HepG2 (cell line): ENCODE results near the gene C1orf198. TPM values are rescaled to one million over a fixed set of nuclear protein-coding genes. Genes with fewer than 3 reads are reported as not detected.

ENCODE experiments used
- BCL6 ChIP-seq: IDR thresholded peaks from 2 replicates; pipeline ENCODE4 v1.6.1; 2016; ENCODE audit warnings: missing genetic modification reagents, missing compliant biosample characterization
- CC2D1A ChIP-seq: sonication (generic); formaldehyde crosslinking; IDR thresholded peaks from 2 replicates; pipeline ENCODE4 v1.8.1; 2023; ENCODE audit warnings: mild to moderate bottlenecking, missing genetic modification reagents
- CREBL2 ChIP-seq: sonication (generic); formaldehyde crosslinking; IDR thresholded peaks from 2 replicates; pipeline ENCODE4 v1.8.1; 2023; ENCODE audit warnings: missing genetic modification reagents, mild to moderate bottlenecking, borderline replicate concordance
- DNMT1 ChIP-seq: sonication (generic); formaldehyde crosslinking; IDR thresholded peaks from 2 replicates; pipeline ENCODE4 v1.5.1; 2020; ENCODE audit warnings: mild to moderate bottlenecking, missing genetic modification reagents
- HNF4A ChIP-seq: sonication (generic); formaldehyde crosslinking; IDR thresholded peaks from 2 replicates; pipeline ENCODE4 v1.4.0; 2020; ENCODE audit warnings: missing genetic modification reagents
- NFKB2 ChIP-seq: sonication (generic); formaldehyde crosslinking; IDR thresholded peaks from 2 replicates; pipeline ENCODE4 v1.4.0; 2020; ENCODE audit warnings: missing genetic modification reagents, borderline replicate concordance
- NR2F1 ChIP-seq, 2 experiments: fragments of 450-650 bp in 1 of 2; formaldehyde crosslinking in 1 of 2; IDR thresholded peaks; 2 replicates each; pipeline versions ENCODE4 v1.5.0 to v1.6.1; 2016 to 2020; ENCODE audit warnings: mild to moderate bottlenecking in 1 of 2, missing compliant biosample characterization in 1 of 2, missing genetic modification reagents in 1 of 2, moderate library complexity in 1 of 2
- NR2F2 ChIP-seq: IDR thresholded peaks from 2 replicates; pipeline ENCODE4 v1.6.1; 2012; ENCODE audit warnings: low read depth, inconsistent platforms, borderline replicate concordance
- RBM39 ChIP-seq: fragments of 200-400 bp; formaldehyde crosslinking; IDR thresholded peaks from one replicate; pipeline ENCODE4 v1.6.1; 2018; ENCODE audit warnings: antibody characterized with exemption, mild to moderate bottlenecking, low read depth, low read length; ENCODE audit not compliant: poor library complexity, severe bottlenecking
- SNAPC4 ChIP-seq: sonication (generic); formaldehyde crosslinking; IDR thresholded peaks from 2 replicates; pipeline ENCODE4 v1.4.0; 2020; ENCODE audit warnings: mild to moderate bottlenecking, missing genetic modification reagents
- THYN1 ChIP-seq: sonication (generic); formaldehyde crosslinking; IDR thresholded peaks from 2 replicates; pipeline ENCODE4 v1.8.1; 2023; ENCODE audit warnings: low read depth, mild to moderate bottlenecking, moderate library complexity, missing genetic modification reagents, borderline replicate concordance
- ZKSCAN8 ChIP-seq: IDR thresholded peaks from 2 replicates; pipeline ENCODE4 v1.6.1; 2016; ENCODE audit warnings: borderline replicate concordance, missing genetic modification reagents, missing compliant biosample characterization
- ZNF790 ChIP-seq: sonication (generic); formaldehyde crosslinking; IDR thresholded peaks from 2 replicates; pipeline ENCODE4 v1.8.0; 2022; ENCODE audit warnings: missing genetic modification reagents, mild to moderate bottlenecking, borderline replicate concordance
- polyA plus RNA-seq, 8 experiments: library from polyadenylated mRNA; depleted of rRNA in 3 of 8; stranded (reverse) in 7 of 8; unstranded in 1 of 8; fragments of >200 nt; fragmentation: Illumina TruSeq in 4 of 8; extraction: Trizol in 4 of 8; gene quantifications; 2 replicates each; pipeline versions ENCODE4 v1.2.1 to v1.2.3, GENCODE V29; 2011 to 2016; ENCODE audit warnings: low read depth in 4 of 8, missing spikeins in 1 of 8, mixed read lengths in 1 of 8; ENCODE audit not compliant: insufficient read depth in 1 of 8
- total RNA-seq, 5 experiments: library from RNA; depleted of rRNA; stranded (reverse); fragments of >200 nt; fragmentation: Illumina TruSeq; extraction: Trizol; gene quantifications; 2 replicates each; pipeline ENCODE4 v1.2.3, GENCODE V29; 2016; ENCODE audit warnings: low read depth in 1 of 5
- TF ChIP-seq, protein P1 (sequence below): sonication (generic); formaldehyde crosslinking; IDR thresholded peaks from 2 replicates; pipeline ENCODE4 v1.4.0; 2020; ENCODE audit warnings: missing genetic modification reagents

Gene C1orf198
- total and polyA plus RNA-seq, 2 of the 13 experiments (the other 11 are each of a cell fraction or from before 2014, with no cell fraction given) = 12.7 to 13.4 TPM

DNA sequence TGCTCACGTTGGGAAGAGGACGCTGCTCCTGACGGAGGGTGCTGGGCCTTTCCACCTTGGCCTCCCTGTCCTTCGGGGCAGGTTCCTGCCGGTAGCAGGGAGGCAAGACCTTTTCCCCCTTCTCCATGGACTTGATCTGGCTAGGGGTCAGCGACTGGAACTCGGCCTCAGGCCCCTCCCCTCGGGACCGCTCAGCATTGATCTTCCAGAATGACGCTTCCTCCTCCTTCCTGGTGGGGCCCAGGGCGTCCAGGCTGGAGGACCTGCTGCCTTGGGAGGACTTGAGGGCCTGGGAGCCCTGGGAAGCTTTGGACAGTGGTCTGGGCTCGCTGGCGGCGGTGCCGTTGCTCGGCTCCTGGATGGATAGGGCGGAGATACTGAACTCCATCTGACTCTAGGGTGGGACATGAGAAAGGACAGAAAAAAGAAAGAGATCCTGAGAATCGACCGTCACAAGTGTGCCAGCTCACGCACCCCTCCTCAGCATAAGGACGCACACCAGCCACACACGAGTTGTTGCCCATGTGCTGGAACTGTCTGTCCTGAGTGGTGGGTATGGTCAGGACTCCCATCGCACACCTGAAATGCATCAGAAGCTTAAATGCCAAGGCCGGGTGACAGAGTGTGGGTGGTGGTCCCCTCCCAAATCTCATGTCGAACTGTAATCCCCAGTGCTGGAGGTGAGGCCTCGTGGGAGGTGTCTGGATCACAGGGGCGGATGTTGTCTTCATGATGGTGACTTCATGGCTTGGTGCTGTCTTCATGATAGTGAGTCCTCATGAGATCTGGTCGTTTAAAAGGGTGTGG, 24.6 kb downstream of the C1orf198 start (continued):
- no peak for TF ChIP-seq NR2F1 (CRISPR knock-in tag; IDR thresholded peaks at IDR 0.05)
- TF ChIP-seq, protein P1, sequence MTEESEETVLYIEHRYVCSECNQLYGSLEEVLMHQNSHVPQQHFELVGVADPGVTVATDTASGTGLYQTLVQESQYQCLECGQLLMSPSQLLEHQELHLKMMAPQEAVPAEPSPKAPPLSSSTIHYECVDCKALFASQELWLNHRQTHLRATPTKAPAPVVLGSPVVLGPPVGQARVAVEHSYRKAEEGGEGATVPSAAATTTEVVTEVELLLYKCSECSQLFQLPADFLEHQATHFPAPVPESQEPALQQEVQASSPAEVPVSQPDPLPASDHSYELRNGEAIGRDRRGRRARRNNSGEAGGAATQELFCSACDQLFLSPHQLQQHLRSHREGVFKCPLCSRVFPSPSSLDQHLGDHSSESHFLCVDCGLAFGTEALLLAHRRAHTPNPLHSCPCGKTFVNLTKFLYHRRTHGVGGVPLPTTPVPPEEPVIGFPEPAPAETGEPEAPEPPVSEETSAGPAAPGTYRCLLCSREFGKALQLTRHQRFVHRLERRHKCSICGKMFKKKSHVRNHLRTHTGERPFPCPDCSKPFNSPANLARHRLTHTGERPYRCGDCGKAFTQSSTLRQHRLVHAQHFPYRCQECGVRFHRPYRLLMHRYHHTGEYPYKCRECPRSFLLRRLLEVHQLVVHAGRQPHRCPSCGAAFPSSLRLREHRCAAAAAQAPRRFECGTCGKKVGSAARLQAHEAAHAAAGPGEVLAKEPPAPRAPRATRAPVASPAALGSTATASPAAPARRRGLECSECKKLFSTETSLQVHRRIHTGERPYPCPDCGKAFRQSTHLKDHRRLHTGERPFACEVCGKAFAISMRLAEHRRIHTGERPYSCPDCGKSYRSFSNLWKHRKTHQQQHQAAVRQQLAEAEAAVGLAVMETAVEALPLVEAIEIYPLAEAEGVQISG (CRISPR knock-in tag) = no peak
- TF ChIP-seq ZKSCAN8 (CRISPR knock-in tag) = no peak
- TF ChIP-seq NR2F2 = no peak
- TF ChIP-seq CREBL2 (CRISPR knock-in tag) = no peak
- TF ChIP-seq ZNF790 (CRISPR knock-in tag) = no peak
- no peak for TF ChIP-seq CC2D1A (CRISPR knock-in tag)
- TF ChIP-seq DNMT1 = no peak
- TF ChIP-seq HNF4A (CRISPR knock-in tag) = no peak
- no peak for TF ChIP-seq RBM39
- TF ChIP-seq BCL6 (CRISPR knock-in tag) = no peak
- TF ChIP-seq NFKB2 (CRISPR knock-in tag) = no peak
- TF ChIP-seq THYN1 (CRISPR knock-in tag) = no peak
- no peak for TF ChIP-seq SNAPC4 (CRISPR knock-in tag)
